SH-SY5Y (cell line): ENCODE measurements around the gene KLHL3.

Experiments
- GATA2 ChIP-seq: IDR thresholded peaks from 2 replicates; pipeline ENCODE4 v1.6.1; 2011; ENCODE audit warnings: mild to moderate bottlenecking, low read depth, low read length
- GATA3 ChIP-seq: IDR thresholded peaks from 2 replicates; pipeline ENCODE4 v1.6.1; 2011; ENCODE audit warnings: low read depth, mild to moderate bottlenecking, low read length, moderate library complexity

GRCh38 chr5:137572042-137572695, 163.7 kb downstream of the KLHL3 start:
- TF ChIP-seq GATA3 (no peak), GATA2 (no peak)
